ENCODE data around the gene SH3BP4.

The SH3BP4 gene

DNA sequence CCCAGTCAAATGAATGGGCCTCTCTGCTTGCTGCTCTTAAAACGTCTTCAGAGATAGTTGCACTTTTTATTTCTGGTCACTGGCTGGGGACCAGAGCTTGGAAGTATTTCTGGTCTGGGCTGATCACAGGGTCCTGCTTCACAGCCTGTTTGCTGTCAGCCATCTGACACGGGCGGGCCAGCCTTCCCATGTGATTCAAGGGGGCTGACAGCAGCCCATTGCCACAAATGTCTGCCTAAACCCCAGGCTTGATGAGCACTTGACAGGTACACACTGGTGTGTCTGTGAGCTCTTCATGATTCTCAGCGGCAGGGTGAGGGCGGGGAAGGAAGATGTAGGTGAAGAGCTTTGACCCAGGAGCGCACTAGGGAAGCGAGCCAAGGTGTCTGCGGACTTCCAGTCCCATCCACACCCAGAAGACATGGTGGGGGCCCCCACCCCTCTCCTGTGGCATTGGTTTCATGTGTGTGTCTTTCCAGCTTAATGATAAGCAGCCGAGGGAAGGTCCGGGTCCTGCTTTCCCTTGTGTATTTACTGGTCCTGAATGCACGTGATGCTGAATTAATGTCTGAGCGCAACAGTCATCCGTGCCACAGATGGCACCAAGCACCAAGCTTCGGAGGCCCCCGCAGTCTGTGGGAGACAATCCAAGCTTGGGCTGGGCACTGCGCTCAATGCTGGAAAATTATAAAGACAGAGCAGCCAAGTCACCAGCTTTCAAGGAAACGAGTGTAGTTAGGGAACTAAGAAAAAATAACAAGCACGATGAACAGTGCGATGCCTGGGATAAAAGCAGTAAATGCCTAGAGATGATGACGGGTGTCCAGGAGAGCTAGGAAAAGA lies 73.3 kb downstream of the SH3BP4 start:
- DNase-seq: no peak

DNA sequence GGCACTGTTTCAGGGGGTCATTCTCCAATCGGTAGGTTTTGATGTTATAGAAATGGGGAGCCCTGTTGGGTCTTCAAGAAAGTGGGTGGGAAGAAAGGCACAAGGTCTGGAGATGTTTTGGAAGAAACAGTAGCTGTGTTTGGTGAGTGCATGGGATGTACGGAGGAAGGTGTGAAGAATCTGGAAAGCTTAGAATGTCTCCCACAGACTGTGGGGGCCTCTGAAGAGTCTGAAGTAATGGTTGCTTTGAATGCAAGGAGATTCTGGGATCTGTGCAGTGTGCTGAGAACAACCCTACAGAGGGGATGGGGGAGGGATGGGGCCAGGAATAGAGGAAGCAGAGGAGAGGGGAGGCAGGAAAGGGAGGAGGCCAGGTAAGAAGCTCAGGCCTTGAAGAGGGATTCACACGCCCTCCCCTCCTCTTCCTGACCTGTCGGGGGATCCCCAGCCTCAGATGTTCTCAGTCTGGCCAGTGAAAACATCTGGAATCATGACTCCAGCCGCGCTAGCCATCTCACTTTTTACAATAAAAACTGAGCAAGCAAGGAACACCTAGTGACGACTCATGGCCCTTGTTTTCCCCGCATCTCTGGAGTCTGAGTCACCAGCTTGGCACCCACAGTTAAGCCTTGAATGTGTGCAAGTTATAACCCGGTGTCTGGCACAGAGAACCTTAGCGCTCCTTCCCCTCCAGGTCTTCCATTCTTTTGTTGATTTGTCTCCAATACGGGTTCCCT lies 74.2 kb downstream of the SH3BP4 start:
- no peak for DNase-seq

DNA sequence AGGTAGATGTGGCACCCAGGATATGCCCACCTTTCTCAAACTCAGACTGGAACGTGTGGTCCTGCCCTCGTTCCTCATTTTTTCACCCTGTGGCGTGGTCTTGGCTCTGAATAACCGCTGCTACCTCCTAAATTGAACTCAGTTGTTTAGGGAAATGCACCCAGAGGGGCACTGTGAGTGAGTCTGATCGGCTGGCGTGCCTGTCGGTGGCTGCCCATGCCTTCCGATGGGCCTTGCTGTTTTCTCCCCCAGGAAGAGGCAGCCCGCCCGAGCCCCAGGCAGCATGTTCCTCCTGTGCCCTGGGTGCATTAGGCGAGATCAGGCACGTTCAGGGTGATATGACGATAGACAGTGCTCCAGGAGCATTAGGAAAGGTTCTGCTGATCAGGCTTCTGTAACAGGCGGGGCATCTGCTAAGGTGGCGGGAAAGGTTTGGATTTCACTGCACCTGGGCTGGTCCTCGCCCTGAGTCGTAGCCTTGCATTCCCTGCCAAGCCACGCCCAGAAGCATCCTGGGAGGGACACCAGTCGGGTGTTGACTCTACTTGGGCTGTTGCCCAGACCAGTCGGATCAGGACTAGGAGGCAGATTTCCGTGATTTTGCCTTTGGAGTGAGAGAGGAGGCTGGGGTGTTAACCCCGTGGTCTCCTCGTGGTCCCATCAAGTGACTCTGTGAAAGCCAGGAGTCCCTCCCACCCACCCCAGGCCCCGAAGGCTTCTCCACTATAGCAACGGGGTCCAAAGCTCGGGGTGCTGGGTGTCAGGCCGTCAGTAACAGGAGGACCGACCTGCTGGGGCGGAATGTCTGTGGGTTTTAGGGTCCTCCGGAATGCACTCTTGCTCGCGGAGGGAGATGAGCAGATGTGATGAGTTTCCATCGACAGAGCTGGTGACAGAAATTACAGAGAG lies 75.1 kb downstream of the SH3BP4 start:
- DNase-seq: no peak

DNA sequence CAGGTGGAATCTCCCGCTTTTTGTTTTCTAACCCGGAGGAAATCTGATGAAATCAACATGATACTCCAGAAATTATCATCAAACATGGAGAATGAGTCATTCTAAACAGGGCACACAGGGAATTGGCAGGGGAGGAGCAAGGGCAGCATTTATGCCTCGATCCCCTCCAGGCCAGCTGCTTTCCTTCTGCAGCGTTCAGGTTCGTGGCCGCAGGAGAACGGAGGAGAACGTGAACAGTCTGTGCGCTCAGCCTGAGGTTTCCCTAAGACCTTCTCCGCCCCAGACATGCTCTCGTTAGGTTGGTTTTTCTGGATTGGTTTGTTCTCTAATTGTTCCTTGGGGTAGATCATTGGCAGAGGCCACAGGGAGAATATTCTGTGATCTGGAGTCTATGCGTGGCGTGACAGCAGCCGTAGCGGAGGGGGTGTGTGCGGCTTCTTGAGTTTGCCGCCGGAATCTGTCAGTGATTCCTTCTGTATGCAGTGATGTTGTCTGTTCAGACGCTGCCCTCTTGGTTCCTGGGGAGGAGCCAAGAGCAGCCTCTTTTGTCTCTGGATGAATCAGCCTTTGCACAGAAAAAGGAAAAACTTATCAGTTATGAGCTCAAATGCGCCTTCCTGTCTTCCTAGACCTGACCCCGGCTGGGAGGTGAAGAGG lies 75.9 kb downstream of the SH3BP4 start:
- DNase-seq: no peak

DNA sequence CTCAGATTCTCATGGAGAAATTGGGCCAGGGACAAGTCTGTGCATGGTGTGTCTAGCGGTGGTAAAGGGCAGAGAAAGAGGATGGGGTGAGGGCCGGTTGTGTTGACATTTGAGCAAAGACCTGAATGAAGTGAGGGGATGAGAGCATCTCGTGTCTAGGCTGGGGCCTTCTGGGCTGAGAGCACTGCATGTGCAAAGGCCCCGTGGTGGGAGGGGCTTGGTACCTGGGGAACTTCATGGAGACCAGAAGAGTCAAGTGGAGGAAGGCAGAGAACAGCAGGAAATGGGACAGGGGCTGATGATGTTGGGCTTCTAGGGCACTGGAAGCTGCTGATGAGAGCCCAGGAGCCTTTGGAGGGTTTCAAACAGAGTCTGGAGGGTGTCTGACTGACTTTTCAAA lies 76.8 kb downstream of the SH3BP4 start:
- DNase-seq: no peak

DNA sequence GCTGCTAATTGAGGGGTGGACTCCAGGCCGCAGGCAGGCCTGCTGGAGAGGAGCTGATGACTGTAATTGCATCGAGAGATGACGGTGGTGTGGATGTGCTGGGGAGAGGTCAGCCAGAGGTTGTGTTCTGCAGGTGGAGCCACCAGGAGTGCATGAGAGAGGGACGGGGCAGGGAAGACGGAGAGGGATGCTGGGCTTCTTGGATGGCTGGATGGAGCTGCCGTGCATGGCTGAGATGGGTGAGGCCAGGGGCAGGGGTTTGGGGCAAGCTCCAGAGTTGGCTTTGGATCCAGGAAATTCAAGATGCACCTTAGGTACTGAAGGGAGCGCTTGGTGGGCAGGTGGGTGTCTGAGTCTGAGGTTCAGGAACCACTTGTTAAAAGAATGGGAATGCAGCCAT lies 77.2 kb downstream of the SH3BP4 start:
- no peak for DNase-seq

DNA sequence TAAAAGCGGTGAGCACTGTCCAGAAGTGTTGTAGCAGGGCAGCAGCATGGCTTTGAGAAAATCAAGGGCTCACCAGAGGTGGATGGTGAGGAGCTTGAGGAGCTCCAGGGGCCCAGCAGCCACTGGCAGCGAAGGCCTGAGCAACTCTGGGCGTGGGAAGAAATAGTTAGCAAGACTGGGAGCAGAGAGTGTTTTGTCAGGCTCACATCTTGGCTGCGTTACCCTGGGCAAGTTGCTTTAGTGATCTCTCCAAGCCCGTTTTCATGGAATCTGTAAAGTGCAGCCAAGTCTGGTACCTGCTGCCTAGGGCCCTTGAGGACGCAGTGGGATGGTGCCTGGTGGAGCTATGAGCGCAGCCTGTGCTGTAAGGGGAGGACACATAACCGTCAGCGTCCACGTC lies 78.3 kb downstream of the SH3BP4 start:
- no peak for DNase-seq

DNA sequence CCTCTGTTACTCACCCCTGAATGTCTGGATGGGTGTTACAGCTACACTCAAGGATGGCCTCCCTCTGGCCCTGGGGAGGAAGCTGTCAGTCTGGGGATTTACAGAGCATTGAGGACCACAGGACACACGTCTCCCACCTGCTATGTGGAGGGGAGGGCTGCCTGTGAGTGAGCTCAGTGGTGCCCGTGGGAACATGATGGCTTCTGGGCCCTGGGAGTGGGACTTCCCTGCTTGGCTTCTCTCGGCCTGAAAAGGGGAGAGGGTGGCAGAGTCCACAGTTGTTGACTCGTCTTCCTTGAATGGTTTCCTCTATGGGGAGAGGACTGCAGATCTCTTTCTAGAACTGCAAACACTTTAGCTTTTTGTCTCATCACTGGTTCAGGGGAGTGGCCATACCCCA lies 79.1 kb downstream of the SH3BP4 start:
- no peak for DNase-seq

DNA sequence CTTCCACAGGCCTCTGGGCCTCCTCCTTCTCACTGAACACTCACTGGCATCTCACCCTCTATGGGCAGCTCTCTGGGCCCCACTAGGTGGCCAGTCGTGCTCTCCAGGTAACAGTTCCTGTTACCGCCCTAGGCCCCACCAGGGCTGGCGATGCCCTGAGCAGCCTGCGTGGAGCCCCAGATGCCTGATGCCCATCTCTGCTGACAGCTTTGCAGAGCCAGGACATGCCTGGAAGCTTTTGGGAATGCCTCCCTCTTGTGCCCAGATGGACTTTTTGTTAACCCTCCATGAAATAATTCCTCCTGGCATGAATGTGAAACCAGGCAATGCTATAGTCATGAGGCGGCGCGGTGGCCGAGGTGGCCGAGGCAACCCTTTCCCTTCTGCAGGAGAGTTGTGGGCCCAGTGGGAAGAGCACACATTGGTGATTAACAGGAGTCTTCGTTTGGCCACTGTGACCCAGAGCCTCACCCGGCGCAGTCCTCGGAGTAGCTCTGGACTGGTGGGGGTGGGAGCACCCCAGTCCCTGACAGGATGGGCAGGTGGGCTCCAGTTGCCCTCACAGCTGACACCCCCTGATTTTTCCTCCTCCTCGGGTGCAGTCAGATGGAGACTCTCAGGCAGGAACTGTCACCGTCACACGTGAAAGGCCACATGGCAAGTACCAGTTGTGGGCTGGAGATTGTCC lies 80.0 kb downstream of the SH3BP4 start:
- DNase-seq: no peak

DNA sequence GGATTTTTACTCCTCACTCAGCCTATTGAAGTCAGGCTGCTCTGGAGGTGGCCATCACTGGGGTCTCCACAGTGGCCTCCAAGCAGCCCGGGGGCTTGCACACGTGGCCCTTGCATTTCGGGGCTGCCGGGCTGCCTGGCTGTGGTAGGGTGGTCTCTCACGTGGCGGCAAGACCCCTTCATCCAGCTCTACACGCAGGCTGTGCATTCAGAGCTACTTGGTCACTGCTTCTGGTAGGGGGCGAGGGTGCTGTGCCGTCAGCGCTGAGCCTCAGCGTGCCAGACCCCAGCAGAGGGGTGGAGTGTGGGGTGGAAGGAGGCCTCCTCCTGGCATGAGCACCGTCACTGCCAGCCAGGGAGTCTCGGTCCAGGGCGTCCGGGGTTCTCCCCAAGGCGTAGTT lies 80.6 kb downstream of the SH3BP4 start:
- no peak for DNase-seq

DNA sequence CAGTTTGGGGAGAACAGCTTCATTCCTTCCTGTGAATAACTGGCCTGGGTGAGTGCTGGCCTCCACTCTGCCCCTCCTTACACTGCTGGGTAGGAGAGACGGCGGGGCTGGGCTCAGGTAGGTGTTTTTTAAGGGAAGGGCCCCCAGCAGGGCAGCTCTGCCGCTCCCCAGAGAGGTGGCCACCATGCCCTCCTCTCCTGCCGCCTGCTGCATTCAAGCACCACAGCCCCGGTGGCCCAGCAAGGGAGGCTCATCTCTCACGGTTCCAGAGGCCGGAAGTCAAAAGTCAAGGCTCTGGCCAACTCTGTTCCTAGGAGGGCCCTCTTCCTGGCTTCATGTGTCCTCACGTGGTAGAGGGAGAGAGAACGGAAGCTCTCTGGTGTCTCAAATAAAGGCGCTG lies 81.1 kb downstream of the SH3BP4 start:
- no peak for DNase-seq

DNA sequence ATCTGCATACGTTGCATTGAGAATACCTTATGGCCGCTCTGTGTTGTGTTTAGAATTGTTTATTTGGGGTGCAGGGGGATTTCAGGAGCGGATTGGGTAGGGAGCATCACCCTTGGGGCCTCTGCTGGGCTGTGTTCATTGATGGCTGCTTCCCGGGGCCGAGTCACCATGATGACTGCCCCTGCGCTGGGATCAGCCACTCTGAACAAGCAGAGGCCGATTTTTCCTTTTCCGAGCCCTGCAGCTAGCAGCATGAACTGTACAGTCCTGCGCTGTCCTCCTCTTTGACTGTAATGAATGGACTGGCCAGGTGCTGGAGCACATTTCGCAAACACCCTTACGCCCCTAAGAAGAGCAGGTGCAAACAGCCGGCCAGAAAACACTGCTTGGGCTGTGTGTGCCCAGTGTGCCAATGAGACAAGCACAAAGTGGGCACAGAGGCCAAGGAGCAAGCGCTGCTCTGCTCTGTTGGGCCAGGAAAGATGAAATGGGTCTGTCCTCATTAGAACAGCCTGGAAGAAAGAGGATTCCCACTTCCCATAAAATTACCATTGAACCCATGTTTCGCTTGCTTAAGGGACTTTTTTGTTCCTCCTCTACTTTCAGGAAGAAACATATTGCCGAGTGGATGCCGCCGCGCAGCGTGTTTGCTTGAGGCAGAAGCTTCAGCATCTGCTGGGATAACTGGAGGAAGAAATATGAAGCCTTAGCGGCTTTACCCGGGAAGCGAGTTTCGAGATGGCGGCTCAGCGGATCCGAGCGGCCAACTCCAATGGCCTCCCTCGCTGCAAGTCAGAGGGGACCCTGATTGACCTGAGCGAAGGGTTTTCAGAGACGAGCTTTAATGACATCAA lies 82.7 kb downstream of the SH3BP4 start:
- no peak for DNase-seq

DNA sequence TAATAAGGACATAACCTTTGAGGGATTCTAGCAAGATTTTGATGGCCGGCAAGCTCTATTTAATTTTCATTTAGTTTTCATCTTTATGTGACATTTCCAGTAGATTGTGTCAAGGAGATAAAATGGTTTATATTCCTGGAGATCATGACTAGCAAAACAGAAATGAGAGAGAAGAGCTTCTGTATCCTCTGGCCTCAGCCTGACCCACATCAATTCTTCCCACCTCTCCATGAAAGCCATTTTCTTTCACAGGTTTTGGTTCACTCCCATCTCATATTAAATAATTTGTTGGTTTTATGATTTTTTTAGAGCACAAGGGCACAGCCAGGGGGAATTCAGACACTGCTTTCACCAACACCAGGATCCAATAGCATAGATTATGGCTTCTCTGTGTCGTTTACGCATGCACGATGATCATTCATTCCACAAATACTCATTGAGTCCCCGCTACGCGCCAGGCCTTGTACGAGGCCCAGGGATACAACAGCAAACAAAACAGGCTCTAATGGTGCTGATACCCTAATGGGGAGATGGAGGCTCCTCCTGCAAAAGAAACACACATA lies 85.9 kb downstream of the SH3BP4 start:
- no peak for DNase-seq

DNA sequence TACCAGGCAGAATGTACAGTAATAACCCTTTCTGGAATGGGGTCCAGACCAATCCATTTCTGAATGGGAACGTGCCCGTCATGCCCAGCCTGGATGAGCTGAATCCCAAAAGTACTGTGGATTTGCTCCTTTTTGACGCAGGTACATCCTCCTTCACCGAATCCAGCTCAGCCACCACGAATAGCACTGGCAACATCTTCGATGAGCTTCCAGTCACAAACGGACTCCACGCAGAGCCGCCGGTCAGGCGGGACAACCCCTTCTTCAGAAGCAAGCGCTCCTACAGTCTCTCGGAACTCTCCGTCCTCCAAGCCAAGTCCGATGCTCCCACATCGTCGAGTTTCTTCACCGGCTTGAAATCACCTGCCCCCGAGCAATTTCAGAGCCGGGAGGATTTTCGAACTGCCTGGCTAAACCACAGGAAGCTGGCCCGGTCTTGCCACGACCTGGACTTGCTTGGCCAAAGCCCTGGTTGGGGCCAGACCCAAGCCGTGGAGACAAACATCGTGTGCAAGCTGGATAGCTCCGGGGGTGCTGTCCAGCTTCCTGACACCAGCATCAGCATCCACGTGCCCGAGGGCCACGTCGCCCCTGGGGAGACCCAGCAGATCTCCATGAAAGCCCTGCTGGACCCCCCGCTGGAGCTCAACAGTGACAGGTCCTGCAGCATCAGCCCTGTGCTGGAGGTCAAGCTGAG lies 89.6 kb downstream of the SH3BP4 start:
- DNase-seq: no peak

DNA sequence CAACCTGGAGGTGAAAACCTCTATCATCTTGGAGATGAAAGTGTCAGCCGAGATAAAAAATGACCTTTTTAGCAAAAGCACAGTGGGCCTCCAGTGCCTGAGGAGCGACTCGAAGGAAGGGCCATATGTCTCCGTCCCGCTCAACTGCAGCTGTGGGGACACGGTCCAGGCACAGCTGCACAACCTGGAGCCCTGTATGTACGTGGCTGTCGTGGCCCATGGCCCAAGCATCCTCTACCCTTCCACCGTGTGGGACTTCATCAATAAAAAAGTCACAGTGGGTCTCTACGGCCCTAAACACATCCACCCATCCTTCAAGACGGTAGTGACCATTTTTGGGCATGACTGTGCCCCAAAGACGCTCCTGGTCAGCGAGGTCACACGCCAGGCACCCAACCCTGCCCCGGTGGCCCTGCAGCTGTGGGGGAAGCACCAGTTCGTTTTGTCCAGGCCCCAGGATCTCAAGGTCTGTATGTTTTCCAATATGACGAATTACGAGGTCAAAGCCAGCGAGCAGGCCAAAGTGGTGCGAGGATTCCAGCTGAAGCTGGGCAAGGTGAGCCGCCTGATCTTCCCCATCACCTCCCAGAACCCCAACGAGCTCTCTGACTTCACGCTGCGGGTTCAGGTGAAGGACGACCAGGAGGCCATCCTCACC lies 90.2 kb downstream of the SH3BP4 start:
- no peak for DNase-seq

DNA sequence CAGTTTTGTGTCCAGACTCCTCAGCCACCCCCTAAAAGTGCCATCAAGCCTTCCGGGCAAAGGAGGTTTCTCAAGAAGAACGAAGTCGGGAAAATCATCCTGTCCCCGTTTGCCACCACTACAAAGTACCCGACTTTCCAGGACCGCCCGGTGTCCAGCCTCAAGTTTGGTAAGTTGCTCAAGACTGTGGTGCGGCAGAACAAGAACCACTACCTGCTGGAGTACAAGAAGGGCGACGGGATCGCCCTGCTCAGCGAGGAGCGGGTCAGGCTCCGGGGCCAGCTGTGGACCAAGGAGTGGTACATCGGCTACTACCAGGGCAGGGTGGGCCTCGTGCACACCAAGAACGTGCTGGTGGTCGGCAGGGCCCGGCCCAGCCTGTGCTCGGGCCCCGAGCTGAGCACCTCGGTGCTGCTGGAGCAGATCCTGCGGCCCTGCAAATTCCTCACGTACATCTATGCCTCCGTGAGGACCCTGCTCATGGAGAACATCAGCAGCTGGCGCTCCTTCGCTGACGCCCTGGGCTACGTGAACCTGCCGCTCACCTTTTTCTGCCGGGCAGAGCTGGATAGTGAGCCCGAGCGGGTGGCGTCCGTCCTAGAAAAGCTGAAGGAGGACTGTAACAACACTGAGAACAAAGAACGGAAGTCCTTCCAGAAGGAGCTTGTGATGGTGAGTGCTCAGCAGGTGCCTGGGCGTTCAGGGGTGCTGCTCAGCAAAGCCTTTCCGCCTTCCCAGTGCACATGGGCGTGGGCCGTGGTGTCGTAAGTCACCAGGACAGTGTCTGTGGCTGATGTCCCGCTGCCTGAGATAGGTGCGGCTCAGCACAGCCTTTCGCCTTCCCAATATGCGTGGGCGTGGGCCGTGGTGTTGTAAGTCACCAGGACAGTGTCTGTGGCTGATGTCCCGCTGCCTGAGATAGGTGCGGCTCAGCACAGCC lies 91.0 kb downstream of the SH3BP4 start:
- no peak for DNase-seq

DNA sequence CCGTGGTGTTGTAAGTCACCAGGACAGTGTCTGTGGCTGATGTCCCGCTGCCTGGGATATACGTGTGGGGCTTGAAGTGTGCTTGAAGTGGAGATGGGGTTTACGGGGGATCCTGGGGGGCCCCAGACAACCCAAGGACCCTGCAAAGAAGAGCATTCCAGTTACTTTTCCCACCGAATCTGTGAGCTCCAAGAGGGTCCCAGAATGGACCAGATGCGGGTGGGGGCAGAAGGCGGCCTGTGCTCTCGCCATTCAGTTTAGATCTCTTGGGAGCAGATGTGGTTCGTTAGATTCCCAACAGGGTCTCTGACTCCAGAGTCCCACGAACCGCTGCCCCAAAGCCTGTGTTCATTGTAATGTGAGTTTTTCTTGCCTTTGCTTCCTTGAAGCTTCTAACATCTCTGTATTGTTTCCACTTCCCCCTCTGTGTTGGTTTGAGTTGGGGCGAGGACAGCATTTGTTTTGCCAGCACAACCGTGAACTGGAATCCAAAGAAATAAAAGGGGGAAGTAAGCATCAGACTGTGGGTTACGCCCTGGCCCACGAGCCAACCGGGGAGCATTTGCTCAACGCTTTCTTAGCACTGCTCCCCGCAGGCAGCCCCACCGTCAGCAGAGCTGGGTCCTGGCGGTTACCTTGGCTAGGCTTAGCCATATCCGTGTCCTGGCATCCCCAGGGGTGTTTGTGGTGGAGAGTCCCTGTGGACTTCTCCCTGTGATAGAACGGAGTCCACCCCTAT lies 92.1 kb downstream of the SH3BP4 start:
- no peak for DNase-seq

Data from NCI-H1048 (cell line).